GM19239 (cell line): ENCODE data around the gene GOT1.

Experiments
- DNase-seq: peaks from one replicate; pipeline ENCODE4 v3.0.0; 2011; ENCODE audit warnings: low spot score; ENCODE audit not compliant: insufficient read length
- FAIRE-seq: peaks from 2 replicates; lab custom pipeline; 2011; peaks lifted over from hg19 to GRCh38; lab: Jason Lieb, UNC

GOT1 gene

GRCh38 chr10:99366666-99367065 lies 63.8 kb downstream of the GOT1 start:
- FAIRE-seq (no peak), DNase-seq (no peak)

GRCh38 chr10:99365736-99366135 lies 64.7 kb downstream of the GOT1 start:
- FAIRE-seq (no peak), DNase-seq (no peak)

- FAIRE-seq: no peak
- no peak for DNase-seq
Measured at GRCh38 chr10:99365311-99365710, 65.1 kb downstream of the GOT1 start.

- FAIRE-seq (no peak), DNase-seq (no peak)
Measured at GRCh38 chr10:99364125-99364524, 66.3 kb downstream of the GOT1 start.

- FAIRE-seq (no peak), DNase-seq (no peak)
Measured at GRCh38 chr10:99360934-99361333, 69.5 kb downstream of the GOT1 start.

GRCh38 chr10:99358101-99358500 lies 72.3 kb downstream of the GOT1 start:
- no peak for FAIRE-seq
- no peak for DNase-seq

GRCh38 chr10:99357691-99358090 lies 72.7 kb downstream of the GOT1 start:
- no peak for FAIRE-seq
- no peak for DNase-seq

GRCh38 chr10:99353182-99353581 lies 77.2 kb downstream of the GOT1 start:
- FAIRE-seq: no peak
- DNase-seq: no peak

- no peak for FAIRE-seq
Measured at GRCh38 chr10:99347672-99348071, 82.8 kb downstream of the GOT1 start.

More at GRCh38 chr10:99347672-99348071, 82.8 kb downstream of the GOT1 start:
- no peak for DNase-seq
